Pancreas (tissue), 10 donors: ENCODE results near the gene EML6. TPM values are rescaled to one million over a fixed set of nuclear protein-coding genes. Genes with fewer than 3 reads are reported as not detected.

Experiments
- ATAC-seq, 4 donors: fragments of 200-7000 bp; cut with Tn5 transposase; one replicate each; pipeline versions ENCODE4 v1.8.0 to v1.9.1; 2020; ENCODE audit warnings: mild to moderate bottlenecking in 4 of 4, moderate library complexity in 4 of 4
- DNase-seq, 6 donors: peaks; one replicate each; pipeline ENCODE4 v3.0.0-alpha.2; 2020
- FAIRE-seq: peaks from 2 replicates; lab custom pipeline; 2012; peaks lifted over from hg19 to GRCh38; lab: Jason Lieb, UNC
- H3K27ac ChIP-seq, 4 donors: fragments of 200-600 bp; sonication (generic); 1 replicate in 3 of 4; 2 replicates in 1 of 4; pipeline versions ENCODE4 v1.5.0 to v1.8.0; 2020
- H3K27me3 ChIP-seq, 4 donors: fragments of 200-600 bp; one replicate each; pipeline ENCODE4 v1.8.0; 2021
- H3K36me3 ChIP-seq, 3 donors: fragments of 200-600 bp; sonication (generic) in 1 of 3; one replicate each; pipeline versions ENCODE4 v1.5.0 to v1.8.0; 2020 to 2021
- H3K4me1 ChIP-seq, 3 donors: fragments of 200-600 bp; one replicate each; pipeline ENCODE4 v1.8.0; 2021
- H3K4me3 ChIP-seq, 4 donors: fragments of 200-600 bp; sonication (generic) in 2 of 4; one replicate each; pipeline versions ENCODE4 v1.5.0 to v1.8.0; 2020 to 2021
- H3K9me3 ChIP-seq, 4 donors: fragments of 200-600 bp; one replicate each; pipeline ENCODE4 v1.8.0; 2021
- CTCF ChIP-seq, 4 donors: fragments of 200-600 bp; sonication (generic) in 3 of 4; IDR thresholded peaks; one replicate each; pipeline versions ENCODE4 v1.5.0 to v1.8.0; 2021; ENCODE audit warnings: antibody characterized with exemption in 4 of 4
- WGBS, 2 donors: extraction: QIAGEN DNeasy Blood & Tissue Kit; methylation state at CpG; one replicate each; pipeline ENCODE4 v1.1.7; 2013; 5-methylcytosine and 5-hydroxymethylcytosine counted together
- intact Hi-C, 3 donors: fragments of 100-400 bp; cut with DNase I; formaldehyde crosslinking; loops; one replicate each; pipeline versions ENCODE4 v1.11.1 to v1.14.2; 2022
- polyA plus RNA-seq, 2 donors: library from polyadenylated mRNA; stranded (reverse); fragments of 200-250 nt; gene quantifications; one replicate each; pipeline ENCODE4 v1.2.3, GENCODE V29; 2013
- total RNA-seq, 6 donors: library from RNA; stranded (reverse); fragmentation: NEBNext Ultra II Directional in 4 of 6; extraction: Animal tissue kit (Norgen Biotek cat#: 25700) in 4 of 6; gene quantifications; one replicate each; pipeline versions ENCODE4 v1.2.1 to v1.2.4, GENCODE V29; 2021 to 2023
- donor health status: healthy with polysubstance abuse.
- donor health status: DM: no; HTN: no; CAD: no; lungs with moderate emphysema.
- donor health status: DM: no; HTN: no; CAD: no.
- donor health status: control.
- donor health status: control.
- donor health status: Bipolar disorder and iron deficiency.
- donor health status: DM: yes; HTN: yes; CAD: no.
- donor health status: DM: no; HTN: no; CAD: no.
- donor health status: DM: no; HTN: no; CAD: no.
- donor health status: DM: yes; HTN: yes; CAD: no.

EML6 gene
- total and polyA plus RNA-seq, 8 donors: 1.2 to 4.9 (median 2.2) TPM

- DNase-seq (no peak), FAIRE-seq (no peak), ATAC-seq (no peak)
- H3K4me1 ChIP-seq: no peaks in the 10 kb centered on the region
- no peaks in the 10 kb centered on the region for H3K36me3 ChIP-seq
- no peak overlapping the region for H3K4me3 ChIP-seq
- no peaks in the 10 kb centered on the region for H3K27me3 ChIP-seq
- H3K27ac ChIP-seq: no peak overlapping the region
- no peak for TF ChIP-seq CTCF (IDR thresholded peaks at IDR 0.05)
- intact Hi-C loops: no loop called here
- no peaks in the 10 kb centered on the region for H3K9me3 ChIP-seq
- 37 to 83% methylated on average over 1 of the region's 1 CpG for whole genome bisulfite sequencing, 2 donors
These were observed 85.2 kb downstream of the EML6 start for GRCh38 chr2:54808661-54809060.

- ATAC-seq: no peak
- Histone ChIP-seq H3K27ac (no peak overlapping the region), H3K36me3 (no peaks in the 10 kb centered on the region), H3K9me3 (no peaks in the 10 kb centered on the region), H3K4me3 (no peak overlapping the region), H3K27me3 (no peaks in the 10 kb centered on the region), H3K4me1 (no peaks in the 10 kb centered on the region)
- intact Hi-C loops: no loop called here
- TF ChIP-seq CTCF (IDR thresholded peaks at IDR 0.05): no peak
- DNase-seq: no peak
- FAIRE-seq: no peak
These were observed 86.4 kb downstream of the EML6 start for GRCh38 chr2:54809819-54810218.

GRCh38 chr2:54810246-54810645, 86.8 kb downstream of the EML6 start:
- DNase-seq: no peak
- Histone ChIP-seq H3K36me3 (no peaks in the 10 kb centered on the region), H3K27me3 (no peaks in the 10 kb centered on the region), H3K27ac (no peak overlapping the region), H3K4me3 (no peak overlapping the region), H3K9me3 (no peaks in the 10 kb centered on the region), H3K4me1 (no peaks in the 10 kb centered on the region)
- intact Hi-C loops: no loop called here
- ATAC-seq: no peak
- no peak for FAIRE-seq
- 91 to 96% methylated on average over 3 of the region's 3 CpGs for WGBS, 2 donors
- TF ChIP-seq CTCF (IDR thresholded peaks at IDR 0.05): no peak

GRCh38 chr2:54813584-54813983, 90.1 kb downstream of the EML6 start:
- Histone ChIP-seq H3K4me1 (no peaks in the 10 kb centered on the region), H3K4me3 (no peak overlapping the region), H3K9me3 (no peaks in the 10 kb centered on the region), H3K27ac (no peak overlapping the region), H3K36me3 (no peaks in the 10 kb centered on the region), H3K27me3 (no peaks in the 10 kb centered on the region)
- 96% methylated on average over 1 of the region's 1 CpG for WGBS, 2 donors
- no peak for ATAC-seq
- no peak for FAIRE-seq
- no peak for DNase-seq
- intact Hi-C loops: no loop called here
- TF ChIP-seq CTCF (IDR thresholded peaks at IDR 0.05): no peak

GRCh38 chr2:54814389-54815147, 91.1 kb downstream of the EML6 start:
- DNase-seq: no peak
- Histone ChIP-seq H3K27me3 (no peaks in the 10 kb centered on the region), H3K4me3 (no peak overlapping the region), H3K4me1 (no peaks in the 10 kb centered on the region), H3K36me3 (no peaks in the 10 kb centered on the region), H3K27ac (no peak overlapping the region), H3K9me3 (no peaks in the 10 kb centered on the region)
- 82 to 87% methylated on average over 9 of the region's 9 CpGs for WGBS, 2 donors
- no peak for TF ChIP-seq CTCF (IDR thresholded peaks at IDR 0.05)
- FAIRE-seq: no peak
- intact Hi-C loops: no loop called here
- ATAC-seq: no peak
